Left lung (tissue), 10 donors: ENCODE results near the gene MTMR2. TPM values are rescaled to one million over a fixed set of nuclear protein-coding genes. Genes with fewer than 3 reads are reported as not detected.

Experiments
- ATAC-seq: fragments of 200-7000 bp; cut with Tn5 transposase; one replicate; pipeline ENCODE4 v1.9.1; 2020; ENCODE audit warnings: moderate library complexity
- DNase-seq, 4 donors: peaks; one replicate each; pipeline ENCODE4 v3.0.0-alpha.2; 2013 to 2020
- H3K27ac ChIP-seq, 2 donors: fragments of 200-600 bp; sonication (generic) in 1 of 2; one replicate each; pipeline versions ENCODE4 v1.5.0 to v1.8.0; 2020 to 2021
- H3K27me3 ChIP-seq, 2 donors: fragments of 200-600 bp; sonication (generic) in 1 of 2; one replicate each; pipeline versions ENCODE4 v1.5.0 to v1.8.0; 2020 to 2021
- H3K36me3 ChIP-seq, 2 donors: fragments of 200-600 bp; sonication (generic) in 1 of 2; one replicate each; pipeline versions ENCODE4 v1.5.0 to v1.8.0; 2020 to 2021
- H3K4me1 ChIP-seq, 2 donors: fragments of 200-600 bp; one replicate each; pipeline ENCODE4 v1.8.0; 2021
- H3K4me3 ChIP-seq, 2 donors: fragments of 200-600 bp; sonication (generic) in 1 of 2; one replicate each; pipeline versions ENCODE4 v1.5.0 to v1.8.0; 2020 to 2021; ENCODE audit warnings: mild to moderate bottlenecking in 1 of 2
- H3K9me3 ChIP-seq, 2 donors: fragments of 200-600 bp; sonication (generic) in 1 of 2; one replicate each; pipeline versions ENCODE4 v1.5.0 to v1.8.0; 2020 to 2021
- intact Hi-C, 2 donors: fragments of 100-400 bp; cut with DNase I; formaldehyde crosslinking; loops; one replicate each; pipeline versions ENCODE4 v1.11.2 to v1.14.2; 2022
- polyA plus RNA-seq, 6 donors: library from polyadenylated mRNA; unstranded; fragments of 120-200 nt; gene quantifications; one replicate each; pipeline ENCODE4 v1.2.1, GENCODE V29; 2013; ENCODE audit not compliant: insufficient read length in 6 of 6
- total RNA-seq, 2 donors: library from RNA; stranded (reverse); fragmentation: NEBNext Ultra II Directional; extraction: Animal tissue kit (Norgen Biotek cat#: 25700); gene quantifications; one replicate each; pipeline ENCODE4 v1.2.1, GENCODE V29; 2021
- TF ChIP-seq, protein P1 (sequence below), 2 donors: fragments of 200-600 bp; sonication (generic) in 1 of 2; IDR thresholded peaks; one replicate each; pipeline versions ENCODE4 v1.5.0 to v1.8.0; 2021; ENCODE audit warnings: antibody characterized with exemption in 2 of 2
- donor health status: DM: no; HTN: yes; CAD: no.
- donor health status: DM: no; HTN: no; CAD: no.

The MTMR2 gene
- total and polyA plus RNA-seq, 8 donors: 33.3 to 73.5 (median 56.0) TPM

DNA sequence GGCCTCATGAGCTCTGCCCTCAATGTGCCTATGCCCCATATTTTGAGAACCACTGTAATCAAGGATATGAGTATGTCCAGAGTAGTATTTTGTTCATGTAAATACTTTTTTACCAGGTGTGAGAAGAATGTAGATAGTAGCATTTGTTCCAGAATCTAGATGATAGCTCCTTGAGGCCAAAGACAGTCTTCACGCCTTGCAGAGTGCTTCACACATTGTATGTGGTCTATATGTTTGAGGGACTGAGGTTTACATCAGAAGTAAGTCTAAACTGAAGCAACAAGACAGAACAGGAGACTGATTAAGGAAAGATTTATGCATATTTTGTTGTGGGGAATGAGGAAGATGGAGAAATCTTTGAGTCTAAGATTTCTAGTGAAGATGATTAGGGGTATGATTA is 121.1 kb downstream of the MTMR2 start:
- intact Hi-C loops: no loop called here
- TF ChIP-seq, protein P1, sequence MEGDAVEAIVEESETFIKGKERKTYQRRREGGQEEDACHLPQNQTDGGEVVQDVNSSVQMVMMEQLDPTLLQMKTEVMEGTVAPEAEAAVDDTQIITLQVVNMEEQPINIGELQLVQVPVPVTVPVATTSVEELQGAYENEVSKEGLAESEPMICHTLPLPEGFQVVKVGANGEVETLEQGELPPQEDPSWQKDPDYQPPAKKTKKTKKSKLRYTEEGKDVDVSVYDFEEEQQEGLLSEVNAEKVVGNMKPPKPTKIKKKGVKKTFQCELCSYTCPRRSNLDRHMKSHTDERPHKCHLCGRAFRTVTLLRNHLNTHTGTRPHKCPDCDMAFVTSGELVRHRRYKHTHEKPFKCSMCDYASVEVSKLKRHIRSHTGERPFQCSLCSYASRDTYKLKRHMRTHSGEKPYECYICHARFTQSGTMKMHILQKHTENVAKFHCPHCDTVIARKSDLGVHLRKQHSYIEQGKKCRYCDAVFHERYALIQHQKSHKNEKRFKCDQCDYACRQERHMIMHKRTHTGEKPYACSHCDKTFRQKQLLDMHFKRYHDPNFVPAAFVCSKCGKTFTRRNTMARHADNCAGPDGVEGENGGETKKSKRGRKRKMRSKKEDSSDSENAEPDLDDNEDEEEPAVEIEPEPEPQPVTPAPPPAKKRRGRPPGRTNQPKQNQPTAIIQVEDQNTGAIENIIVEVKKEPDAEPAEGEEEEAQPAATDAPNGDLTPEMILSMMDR (IDR thresholded peaks at IDR 0.05): no peak
- DNase-seq (no peak), ATAC-seq (no peak)
- Histone ChIP-seq H3K4me1 (no peaks in the 10 kb centered on the region), H3K36me3 (peaks cover 0 to 36% of the 10 kb centered on the region in 2 donors), H3K9me3 (no peaks in the 10 kb centered on the region), H3K27me3 (no peaks in the 10 kb centered on the region), H3K27ac (no peak overlapping the region), H3K4me3 (no peak overlapping the region)

DNA sequence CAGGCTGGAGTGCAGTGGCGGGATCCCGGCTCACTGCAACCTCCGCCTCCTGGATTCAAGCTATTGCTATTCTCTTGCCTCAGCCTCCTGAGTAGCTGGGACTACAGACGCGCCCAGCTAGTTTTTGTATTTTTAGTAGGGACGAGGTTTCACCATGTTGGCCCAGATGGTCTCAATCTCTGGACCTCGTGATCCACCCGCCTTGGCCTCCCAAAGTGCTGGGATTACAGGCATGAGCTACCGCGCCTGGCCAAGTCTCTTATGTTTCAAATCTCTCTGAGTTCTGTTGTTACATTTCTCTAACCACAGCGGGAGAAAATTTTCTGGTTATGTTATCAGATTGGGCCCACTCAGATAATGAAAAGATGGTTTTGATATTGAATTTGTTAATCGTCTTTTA is 123.5 kb downstream of the MTMR2 start:
- TF ChIP-seq, protein P1 (IDR thresholded peaks at IDR 0.05): no peak

DNA sequence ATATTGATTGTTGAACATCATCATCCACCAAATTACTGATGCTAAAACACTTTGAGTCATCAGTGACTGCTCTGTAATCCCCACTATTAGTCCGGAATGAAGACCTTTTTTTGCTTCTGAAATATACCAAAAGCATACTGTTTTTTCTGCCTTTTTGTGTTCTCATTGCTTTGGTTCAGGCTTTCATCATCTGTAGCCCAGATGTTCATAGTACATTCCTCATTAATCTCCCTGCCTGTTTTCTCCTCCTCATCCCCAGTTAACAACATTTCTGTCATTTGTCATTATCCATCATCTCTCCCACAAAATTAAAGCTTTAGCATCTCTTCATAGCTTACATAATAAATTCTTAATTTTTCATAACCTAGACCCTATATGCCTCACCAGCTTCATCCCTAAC is 124.4 kb downstream of the MTMR2 start:
- TF ChIP-seq, protein P1 (IDR thresholded peaks at IDR 0.05): no peak
- no peak overlapping the region for H3K27ac ChIP-seq
- H3K4me3 ChIP-seq: no peak overlapping the region
- H3K4me1 ChIP-seq: no peaks in the 10 kb centered on the region
- no peaks in the 10 kb centered on the region for H3K27me3 ChIP-seq
- H3K36me3 ChIP-seq: peaks cover 0 to 24% of the 10 kb centered on the region in 2 donors
- H3K9me3 ChIP-seq: no peaks in the 10 kb centered on the region
- DNase-seq (no peak), ATAC-seq (no peak)
- intact Hi-C loops: no loop called here

More for the DNA sequence above, 123.5 kb downstream of the MTMR2 start:
- Histone ChIP-seq H3K4me3 (no peak overlapping the region), H3K27ac (no peak overlapping the region), H3K27me3 (no peaks in the 10 kb centered on the region), H3K36me3 (peaks cover 0 to 27% of the 10 kb centered on the region in 2 donors), H3K4me1 (no peaks in the 10 kb centered on the region), H3K9me3 (no peaks in the 10 kb centered on the region)
- intact Hi-C loops: no loop called here
- ATAC-seq (no peak), DNase-seq (no peak)

DNA sequence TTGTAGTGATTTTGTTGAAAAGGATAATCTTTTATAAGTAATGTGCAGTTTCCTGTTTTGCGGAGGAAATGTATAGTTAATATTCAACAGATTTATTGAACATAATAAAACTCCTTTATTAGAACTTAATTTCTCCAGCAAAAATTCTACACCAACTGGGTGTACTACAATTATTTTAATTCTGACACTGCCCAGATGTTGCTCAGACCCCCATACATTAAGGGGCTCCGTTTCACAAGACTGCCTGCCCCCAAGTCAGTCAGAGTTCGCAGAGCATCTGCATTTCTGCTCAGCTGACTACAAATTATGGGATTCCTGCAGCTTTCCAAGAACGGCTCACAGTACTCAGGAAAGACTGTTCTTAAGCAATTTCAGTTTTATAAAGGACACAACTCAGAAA is 127.4 kb downstream of the MTMR2 start:
- DNase-seq: peak in 1 of 4 donors; percentile 13

DNA sequence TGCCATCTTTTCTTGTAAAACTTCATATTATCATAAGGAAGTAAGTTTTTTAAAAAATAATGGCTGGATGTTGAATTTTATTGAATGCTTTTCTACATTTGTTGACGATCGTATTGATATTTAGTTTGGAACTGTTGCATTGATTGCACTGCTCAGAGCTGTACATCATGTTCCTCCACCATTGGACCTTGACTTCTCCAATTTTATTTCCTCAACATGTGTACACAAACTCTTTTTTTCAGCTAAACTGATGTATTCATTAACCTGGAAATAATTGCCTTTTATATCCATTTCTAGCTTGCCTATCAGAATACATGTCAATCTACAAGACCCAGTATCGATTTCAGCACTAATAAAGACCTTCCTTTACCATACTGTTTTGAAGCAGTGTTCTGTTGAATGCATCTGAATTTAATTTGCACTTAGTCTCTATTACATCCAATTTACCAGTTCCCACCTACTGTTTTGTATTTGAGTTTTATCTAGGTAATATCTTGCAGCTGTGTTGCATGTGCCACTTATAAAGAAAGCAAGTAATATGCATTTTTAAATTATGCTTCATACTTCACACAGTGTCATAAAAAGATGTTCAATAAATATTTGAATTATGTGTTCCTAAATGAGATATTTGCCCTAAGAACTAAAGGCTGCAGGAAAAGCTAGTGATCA is 128.1 kb downstream of the MTMR2 start:
- Histone ChIP-seq H3K27me3 (no peaks in the 10 kb centered on the region), H3K27ac (no peak overlapping the region), H3K4me1 (peaks cover 6 to 18% of the 10 kb centered on the region in 2 donors), H3K36me3 (peaks cover 0 to 14% of the 10 kb centered on the region in 2 donors), H3K4me3 (no peak overlapping the region), H3K9me3 (no peaks in the 10 kb centered on the region)
- ATAC-seq: no peak
- TF ChIP-seq, protein P1 (IDR thresholded peaks at IDR 0.05): no peak
- intact Hi-C loops: no loop called here
- no peak for DNase-seq

More for the DNA sequence above, 127.4 kb downstream of the MTMR2 start:
- Histone ChIP-seq H3K9me3 (no peaks in the 10 kb centered on the region), H3K27ac (no peak overlapping the region), H3K27me3 (no peaks in the 10 kb centered on the region), H3K4me1 (peaks cover 6 to 14% of the 10 kb centered on the region in 2 donors), H3K36me3 (peaks cover 0 to 17% of the 10 kb centered on the region in 2 donors), H3K4me3 (no peak overlapping the region)
- ATAC-seq: no peak
- TF ChIP-seq, protein P1 (IDR thresholded peaks at IDR 0.05): no peak
- intact Hi-C loops: no loop called here
